GM12878 (cell line): ENCODE results near the gene CCDC88A. TPM values are rescaled to one million over a fixed set of nuclear protein-coding genes. Genes with fewer than 3 reads are reported as not detected.

Experiments
- BRCA1 ChIP-seq: IDR thresholded peaks from 2 replicates; pipeline ENCODE4 v1.6.1; 2011; ENCODE audit warnings: low read depth, low read length, improper control_type of control experiment
- EED ChIP-seq: sonication (generic); IDR thresholded peaks from 2 replicates; pipeline ENCODE4 v1.6.1; 2016; ENCODE audit warnings: antibody characterized with exemption, low read depth
- EGR1 ChIP-seq, 2 experiments: IDR thresholded peaks; 1 replicate in 1 of 2; 2 replicates in 1 of 2; pipeline ENCODE4 v1.6.1; 2011 to 2012; ENCODE audit warnings: low read depth in 2 of 2, low read length in 2 of 2, borderline replicate concordance in 1 of 2, mild to moderate bottlenecking in 1 of 2, moderate library complexity in 1 of 2
- IRF4 ChIP-seq: IDR thresholded peaks from 2 replicates; pipeline ENCODE4 v1.6.1; 2011; ENCODE audit warnings: low read depth, low read length
- JUNB ChIP-seq: IDR thresholded peaks from 2 replicates; pipeline ENCODE4 v1.6.1; 2016; ENCODE audit warnings: antibody characterized with exemption, mild to moderate bottlenecking
- KDM1A ChIP-seq: fragments of 200-600 bp; sonication (generic); IDR thresholded peaks from 2 replicates; pipeline ENCODE4 v1.6.1; 2016; ENCODE audit warnings: borderline replicate concordance
- MAX ChIP-seq: IDR thresholded peaks from 2 replicates; pipeline ENCODE4 v1.6.1; 2012; ENCODE audit warnings: low read depth, low read length, improper control_type of control experiment
- MYC ChIP-seq: IDR thresholded peaks from 2 replicates; pipeline ENCODE4 v1.6.1; 2011; ENCODE audit warnings: mild to moderate bottlenecking, low read length, moderate library complexity, inconsistent platforms; ENCODE audit not compliant: insufficient read depth, insufficient replicate concordance, insufficient read length, severe bottlenecking
- NFYA ChIP-seq: IDR thresholded peaks from 2 replicates; pipeline ENCODE4 v1.6.1; 2011; ENCODE audit warnings: low read depth, mild to moderate bottlenecking, low read length, improper control_type of control experiment, borderline replicate concordance
- PAX5 ChIP-seq: IDR thresholded peaks from 2 replicates; pipeline ENCODE4 v1.6.1; 2011; ENCODE audit warnings: low read depth, low read length, borderline replicate concordance
- PML ChIP-seq: IDR thresholded peaks from 2 replicates; pipeline ENCODE4 v1.6.1; 2012; ENCODE audit warnings: low read length, inconsistent platforms
- POLR2AphosphoS2 ChIP-seq: IDR thresholded peaks from 2 replicates; pipeline ENCODE4 v1.6.1; 2011; ENCODE audit warnings: low read depth, mild to moderate bottlenecking, low read length, improper control_type of control experiment, moderate library complexity
- RELA ChIP-seq: fragments of 450-650 bp; IDR thresholded peaks from 2 replicates; pipeline ENCODE4 v1.8.0; 2014; ENCODE audit warnings: borderline replicate concordance; ENCODE audit not compliant: partially characterized antibody
- REST ChIP-seq: IDR thresholded peaks from 2 replicates; pipeline ENCODE4 v1.6.1; 2012; ENCODE audit warnings: mild to moderate bottlenecking, low read depth, low read length
- RUNX3 ChIP-seq: IDR thresholded peaks from 2 replicates; pipeline ENCODE4 v1.6.1; 2012; ENCODE audit warnings: low read length, inconsistent platforms
- SIN3A ChIP-seq: IDR thresholded peaks from 2 replicates; pipeline ENCODE4 v1.6.1; 2012; ENCODE audit warnings: low read depth, low read length, improper control_type of control experiment
- SREBF1 ChIP-seq: IDR thresholded peaks from 2 replicates; pipeline ENCODE4 v1.6.1; 2012; ENCODE audit warnings: mild to moderate bottlenecking, low read length
- SREBF2 ChIP-seq: IDR thresholded peaks from 2 replicates; pipeline ENCODE4 v1.6.1; 2012; ENCODE audit warnings: mild to moderate bottlenecking, low read length
- SRF ChIP-seq, 2 experiments: IDR thresholded peaks; 2 replicates each; pipeline ENCODE4 v1.6.1; 2011; ENCODE audit warnings: low read depth in 2 of 2, low read length in 2 of 2, mild to moderate bottlenecking in 1 of 2, moderate library complexity in 1 of 2
- SUPT20H ChIP-seq: IDR thresholded peaks from 2 replicates; pipeline ENCODE4 v1.6.1; 2011; ENCODE audit warnings: low read depth, mild to moderate bottlenecking, low read length, moderate library complexity, borderline replicate concordance; ENCODE audit not compliant: control insufficient read depth
- TCF12 ChIP-seq: IDR thresholded peaks from 2 replicates; pipeline ENCODE4 v1.6.1; 2011; ENCODE audit warnings: low read depth, mild to moderate bottlenecking, low read length
- TCF3 ChIP-seq: IDR thresholded peaks from 2 replicates; pipeline ENCODE4 v1.6.1; 2012; ENCODE audit warnings: low read depth, mild to moderate bottlenecking, low read length, borderline replicate concordance; ENCODE audit not compliant: insufficient read depth
- WRNIP1 ChIP-seq: IDR thresholded peaks from 2 replicates; pipeline ENCODE4 v1.6.1; 2011; ENCODE audit warnings: low read depth, low read length, improper control_type of control experiment, borderline replicate concordance
- ZSCAN29 ChIP-seq: fragments of 450-650 bp; IDR thresholded peaks from 2 replicates; pipeline ENCODE4 v1.6.1; 2017; ENCODE audit warnings: mild to moderate bottlenecking, moderate library complexity
- polyA plus RNA-seq, 11 experiments: library from polyadenylated mRNA; depleted of rRNA in 4 of 11; unstranded in 6 of 11; stranded (reverse) in 5 of 11; fragments of >200 nt; fragmentation: Nextera tagmentation in 4 of 11; fragmentation: Illumina TruSeq in 1 of 11; extraction: Ambion mirVana in 4 of 11; extraction: Trizol in 1 of 11; gene quantifications; 1 replicate in 1 of 11; 2 replicates in 10 of 11; pipeline versions ENCODE4 v1.2.1 to v1.2.3, GENCODE V29; 2011 to 2016; ENCODE audit warnings: inconsistent platforms in 2 of 11, missing spikeins in 2 of 11, low read depth in 1 of 11
- total RNA-seq, 4 experiments: library from RNA; depleted of rRNA in 3 of 4; stranded (reverse); fragments of >200 nt in 3 of 4; fragmentation: Illumina TruSeq in 1 of 4; extraction: Trizol in 1 of 4; gene quantifications; 2 replicates each; pipeline versions ENCODE4 v1.2.1 to v1.2.3, GENCODE V29; 2013 to 2021

Gene CCDC88A
- total and polyA plus RNA-seq, 10 of the 15 experiments (the other 5 are each of a cell fraction or from before 2014, with no cell fraction given), result 1.8 to 71.6 (median 45.9) TPM

- TF ChIP-seq MYC (peak; percentile 68), ZSCAN29 (peak; percentile 62; the same call in 1 of the 2 replicates), SRF (IDR thresholded peaks at IDR 0.05; ENCODE audit: low read depth in 2 of 2, low read length in 2 of 2) (peak; percentile 86 to 96), RUNX3 (peak; percentile 90), PAX5 (peak; percentile 62; the same call in 1 of the 2 replicates), SIN3A (peak; percentile 67), REST (0 out of 2 replicates have a peak, but pooled peaks have one; percentile 43), EGR1 (IDR thresholded peaks at IDR 0.05; ENCODE audit: borderline replicate concordance in 1 of 2, low read depth in 2 of 2, low read length in 2 of 2) (peak; percentile 61 to 84; a peak in 2 of 3 replicates), BRCA1 (no peak), WRNIP1 (no peak), SREBF2 (peak; percentile 62; the same call in 1 of the 2 replicates), TCF3 (peak; percentile 49; the same call in 1 of the 2 replicates), NFYA (no peak), TCF12 (peak; percentile 81), PML (peak; percentile 96), JUNB (no peak; the same call in 1 of the 2 replicates), SUPT20H (no peak), IRF4 (peak; percentile 65; the same call in 1 of the 2 replicates), MAX (peak; percentile 48; the same call in 1 of the 2 replicates), RELA (peak; percentile 87), KDM1A (no peak), EED (peak; percentile 76), SREBF1 (no peak; the same call in 1 of the 2 replicates), POLR2AphosphoS2 (peak; percentile 92)
Observed at GRCh38 chr2:55268907-55269644, 150.6 kb downstream of the CCDC88A start, which contains the start of gene MTIF2 (continued).
